K562 (cell line): ENCODE data around the gene SENP8. TPM values are rescaled to one million over a fixed set of nuclear protein-coding genes. Genes with fewer than 3 reads are reported as not detected.

Experiments used
- ARID1B ChIP-seq: fragments of 450-650 bp; IDR thresholded peaks from 2 replicates; pipeline ENCODE4 v1.6.1; 2016; ENCODE audit warnings: antibody characterized with exemption, mild to moderate bottlenecking, inconsistent platforms
- FOXA3 ChIP-seq, 2 experiments: fragments of 450-650 bp in 1 of 2; sonication (generic) in 1 of 2; formaldehyde crosslinking; IDR thresholded peaks in 1 of 2; conservative IDR thresholded peaks in 1 of 2; 2 replicates each; pipeline versions ENCODE4 v1.4.0 to v1.8.0; 2020 to 2022; ENCODE audit warnings: mild to moderate bottlenecking in 2 of 2, missing genetic modification reagents in 1 of 2
- HNRNPH1 ChIP-seq: fragments of 200-400 bp; formaldehyde crosslinking; optimal IDR thresholded peaks from 2 replicates; pipeline ENCODE3; 2017; ENCODE audit warnings: low read depth, mild to moderate bottlenecking, low read length, moderate library complexity
- MCM7 ChIP-seq, 2 experiments: fragments of 450-650 bp; IDR thresholded peaks; 2 replicates each; pipeline ENCODE4 v1.6.1; 2016 to 2018
- PYGO2 ChIP-seq: fragments of 450-650 bp; IDR thresholded peaks from 2 replicates; pipeline ENCODE4 v1.6.1; 2016; ENCODE audit warnings: mild to moderate bottlenecking, missing genetic modification characterization, moderate library complexity, missing compliant biosample characterization
- SMARCE1 ChIP-seq: fragments of 450-650 bp; IDR thresholded peaks from 2 replicates; pipeline ENCODE4 v1.7.1; 2016; ENCODE audit warnings: mild to moderate bottlenecking
- SPI1 ChIP-seq: IDR thresholded peaks from 2 replicates; pipeline ENCODE4 v1.6.1; 2011; ENCODE audit warnings: low read depth, low read length, control low read depth, borderline replicate concordance
- ZBTB7A ChIP-seq: IDR thresholded peaks from 2 replicates; pipeline ENCODE4 v1.6.1; 2011; ENCODE audit warnings: low read depth, mild to moderate bottlenecking, low read length, moderate library complexity, borderline replicate concordance; ENCODE audit not compliant: control insufficient read depth
- polyA plus RNA-seq, 8 experiments: library from polyadenylated mRNA; depleted of rRNA in 4 of 8; stranded (reverse) in 5 of 8; unstranded in 3 of 8; fragments of >200 nt; fragmentation: Nextera tagmentation in 2 of 8; fragmentation: Illumina TruSeq in 1 of 8; extraction: Ambion mirVana in 2 of 8; extraction: Trizol in 1 of 8; gene quantifications; 2 replicates each; pipeline versions ENCODE4 v1.2.1 to v1.2.3, GENCODE V29; 2011 to 2014; ENCODE audit warnings: inconsistent platforms in 1 of 8, missing spikeins in 1 of 8
- total RNA-seq, 7 experiments: library from RNA; depleted of rRNA in 6 of 7; stranded (reverse); fragments of >200 nt in 6 of 7; fragmentation: Illumina TruSeq in 2 of 7; extraction: Trizol in 2 of 7; gene quantifications; 2 replicates each; pipeline versions ENCODE4 v1.2.1 to v1.2.3, GENCODE V29; 2011 to 2021; ENCODE audit warnings: low replicate concordance in 1 of 7
- TF ChIP-seq, protein P1 (sequence below): sonication (generic); formaldehyde crosslinking; IDR thresholded peaks from 2 replicates; pipeline ENCODE4 v1.8.1; 2023; ENCODE audit warnings: mild to moderate bottlenecking, missing genetic modification reagents

SENP8 gene
- total and polyA plus RNA-seq, 9 of the 15 experiments (the other 6 are each of a cell fraction or from before 2014, with no cell fraction given), result 1.4 to 5.4 (median 2.4) TPM

DNA sequence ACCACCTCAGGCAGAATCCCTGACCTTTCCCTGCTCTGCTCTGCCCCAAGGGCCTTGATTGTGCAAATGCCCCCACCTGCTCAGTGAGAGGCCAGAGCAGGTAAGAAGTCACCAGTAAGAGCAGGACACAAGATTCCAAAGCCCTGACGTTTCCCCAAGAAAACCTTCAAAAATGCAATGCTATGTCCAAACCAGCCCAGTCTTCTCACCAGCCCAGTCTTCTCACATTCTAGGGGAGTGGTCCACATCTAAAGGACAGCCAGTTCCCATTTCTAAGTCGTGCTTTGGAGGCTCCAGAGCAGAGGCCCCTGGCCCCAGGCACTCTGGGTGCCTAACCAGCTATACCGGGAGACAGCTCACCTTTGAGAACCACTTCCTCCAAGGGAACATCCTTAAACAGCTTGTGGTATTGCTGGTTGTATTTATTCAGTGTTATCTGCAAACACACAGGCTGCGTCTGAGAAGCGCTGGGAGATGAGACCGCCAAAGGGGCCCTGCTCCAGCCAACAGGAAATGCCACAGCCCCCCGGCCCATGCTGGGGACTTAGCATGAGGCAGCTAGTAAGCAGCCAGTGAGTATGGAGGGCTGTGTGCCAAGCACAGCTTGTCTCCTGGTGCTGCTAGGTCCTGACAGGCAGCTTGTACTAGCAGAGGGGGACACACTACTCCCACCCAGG lies 50.1 kb downstream of the SENP8 start (continued):
- TF ChIP-seq, protein P1, sequence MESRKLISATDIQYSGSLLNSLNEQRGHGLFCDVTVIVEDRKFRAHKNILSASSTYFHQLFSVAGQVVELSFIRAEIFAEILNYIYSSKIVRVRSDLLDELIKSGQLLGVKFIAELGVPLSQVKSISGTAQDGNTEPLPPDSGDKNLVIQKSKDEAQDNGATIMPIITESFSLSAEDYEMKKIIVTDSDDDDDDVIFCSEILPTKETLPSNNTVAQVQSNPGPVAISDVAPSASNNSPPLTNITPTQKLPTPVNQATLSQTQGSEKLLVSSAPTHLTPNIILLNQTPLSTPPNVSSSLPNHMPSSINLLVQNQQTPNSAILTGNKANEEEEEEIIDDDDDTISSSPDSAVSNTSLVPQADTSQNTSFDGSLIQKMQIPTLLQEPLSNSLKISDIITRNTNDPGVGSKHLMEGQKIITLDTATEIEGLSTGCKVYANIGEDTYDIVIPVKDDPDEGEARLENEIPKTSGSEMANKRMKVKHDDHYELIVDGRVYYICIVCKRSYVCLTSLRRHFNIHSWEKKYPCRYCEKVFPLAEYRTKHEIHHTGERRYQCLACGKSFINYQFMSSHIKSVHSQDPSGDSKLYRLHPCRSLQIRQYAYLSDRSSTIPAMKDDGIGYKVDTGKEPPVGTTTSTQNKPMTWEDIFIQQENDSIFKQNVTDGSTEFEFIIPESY, result no peak
- TF ChIP-seq ZBTB7A, result peak; percentile 75; the same call in 1 of the 2 replicates
- TF ChIP-seq HNRNPH1, result no peak
- no peak for TF ChIP-seq MCM7 (IDR thresholded peaks at IDR 0.05)
- TF ChIP-seq FOXA3 (CRISPR knock-in tag; conservative IDR thresholded peaks at IDR 0.05 in 1 of 2, IDR thresholded peaks at IDR 0.05 in 1 of 2), result peak; percentile 68 to 90
- TF ChIP-seq SPI1, result peak; percentile 50; the same call in 1 of the 2 replicates
- 0 out of 2 replicates have a peak, but pooled peaks have one; percentile 33 for TF ChIP-seq SMARCE1
- no peak for TF ChIP-seq PYGO2 (tag)
- TF ChIP-seq ARID1B, result peak; percentile 63
